Lower leg skin (tissue), 4 donors: ENCODE data around the gene OSBPL7. TPM values are rescaled to one million over a fixed set of nuclear protein-coding genes. Genes with fewer than 3 reads are reported as not detected.

Experiments
- DNase-seq, 2 donors: peaks; one replicate each; pipeline ENCODE4 v3.0.0-alpha.2; 2019; ENCODE audit warnings: low spot score in 2 of 2
- H3K4me3 ChIP-seq: fragments of 200-600 bp; sonication (generic); 2 replicates; pipeline ENCODE4 v1.5.1; 2017; ENCODE audit warnings: mild to moderate bottlenecking, low read depth; ENCODE audit not compliant: poor library complexity, severe bottlenecking
- CTCF ChIP-seq, 3 donors: fragments of 450-650 bp; IDR thresholded peaks; one replicate each; pipeline ENCODE4 v1.5.1; 2016; ENCODE audit warnings: antibody characterized with exemption in 3 of 3, mild to moderate bottlenecking in 3 of 3, moderate library complexity in 2 of 3
- POLR2A ChIP-seq, 2 donors: fragments of 450-650 bp; IDR thresholded peaks; one replicate each; pipeline ENCODE4 v1.6.1; 2016 to 2017; ENCODE audit warnings: antibody characterized with exemption in 2 of 2, mild to moderate bottlenecking in 1 of 2, moderate library complexity in 1 of 2
- WGBS, 2 donors: methylation state at CpG; one replicate each; pipeline ENCODE4 v1.1.5; 2018; 5-methylcytosine and 5-hydroxymethylcytosine counted together
- intact Hi-C: fragments of 100-400 bp; cut with DNase I; formaldehyde crosslinking; loops from one replicate; pipeline ENCODE4 v1.15.0; 2023; ENCODE audit warnings: low total_unique reads
- total RNA-seq, 4 donors: library from RNA; depleted of rRNA; stranded (reverse); fragments of >200 nt; gene quantifications; one replicate each; pipeline ENCODE4 v1.1.0, GENCODE V29; 2016

OSBPL7 gene
- total RNA-seq, 4 donors from 2014 or later: 1.1 to 8.4 (median 1.8) TPM

GRCh38 chr17:47818002-47818695, 3.4 kb downstream of the OSBPL7 start:
- no peak overlapping the region for H3K4me3 ChIP-seq
- 84 to 88% methylated on average over 9 to 10 of the region's 11 CpGs for WGBS, 2 donors
- DNase-seq: no peak
- no peak for TF ChIP-seq POLR2A (IDR thresholded peaks at IDR 0.05)
- no peak for TF ChIP-seq CTCF (IDR thresholded peaks at IDR 0.05)
- intact Hi-C loops: no loop called here

DNA sequence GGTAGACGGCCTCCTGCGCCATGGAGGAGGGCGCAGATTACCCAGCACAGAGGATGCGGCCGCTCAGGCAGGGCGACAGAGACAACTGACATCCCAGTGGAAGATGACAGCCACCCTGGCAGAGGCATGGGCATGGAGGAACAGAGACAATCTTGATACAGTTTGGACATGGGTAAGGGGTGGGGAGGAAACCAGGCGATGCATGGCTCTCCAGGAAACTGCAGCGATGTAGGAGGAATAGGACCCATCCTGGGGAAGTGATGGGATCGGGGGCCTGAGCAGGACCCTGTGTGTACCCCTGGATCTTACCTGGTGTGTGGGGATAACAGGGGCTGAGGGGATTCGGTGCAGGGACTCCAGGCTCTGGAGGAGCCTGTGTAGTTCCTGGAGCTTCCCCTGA, 4.6 kb downstream of the OSBPL7 start:
- no peak overlapping the region for H3K4me3 ChIP-seq
- intact Hi-C loops: no loop called here
- DNase-seq: no peak
- TF ChIP-seq POLR2A (IDR thresholded peaks at IDR 0.05) (no peak), CTCF (IDR thresholded peaks at IDR 0.05) (no peak)
- 89 to 96% methylated on average over 10 of the region's 10 CpGs for WGBS, 2 donors

GRCh38 chr17:47816111-47816735, 5.4 kb downstream of the OSBPL7 start:
- 93 to 94% methylated on average over 17 to 21 of the region's 21 CpGs for WGBS, 2 donors
- no peak for DNase-seq
- no peak for TF ChIP-seq POLR2A (IDR thresholded peaks at IDR 0.05)
- TF ChIP-seq CTCF (IDR thresholded peaks at IDR 0.05): no peak
- H3K4me3 ChIP-seq: no peak overlapping the region
- intact Hi-C loops: no loop called here

DNA sequence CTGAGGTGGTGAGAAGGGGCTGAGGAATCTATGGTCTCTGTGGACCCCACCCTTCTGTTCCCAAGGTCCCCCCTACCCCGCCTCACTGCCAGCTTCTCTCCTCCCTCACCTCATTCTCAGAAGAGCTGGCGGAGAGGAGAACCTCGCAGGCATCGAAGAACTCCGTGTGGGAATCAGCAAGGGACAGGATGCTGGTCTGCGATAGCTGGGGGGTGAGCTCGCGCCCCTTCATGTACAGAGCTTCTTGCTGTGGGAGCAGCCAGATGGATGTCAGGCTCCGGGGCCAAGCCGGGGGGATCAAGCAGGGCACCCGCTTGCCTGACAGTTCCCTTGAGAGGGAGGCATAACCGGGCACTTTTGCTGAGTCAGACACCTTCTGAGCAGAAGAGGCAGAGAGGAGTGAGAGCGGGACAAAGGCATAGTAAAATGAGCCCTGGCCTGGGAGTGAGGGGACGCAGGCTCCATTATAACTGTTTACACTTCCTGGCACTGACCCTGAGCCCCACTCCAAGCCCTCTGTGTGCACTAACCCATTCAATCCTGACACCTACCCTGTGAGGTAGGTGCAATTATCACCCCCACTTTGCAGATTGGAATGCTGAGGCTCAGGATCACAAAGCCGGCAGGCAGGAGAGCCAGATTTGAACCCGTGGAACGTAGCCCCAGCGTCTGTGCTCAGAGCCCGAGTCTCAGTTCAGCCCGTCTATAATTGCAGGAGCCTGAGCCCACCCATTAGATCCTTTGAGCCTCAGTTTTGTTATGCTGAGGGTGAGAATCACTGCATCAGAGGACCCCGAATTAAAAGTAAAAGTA, 6.3 kb downstream of the OSBPL7 start:
- no peak for TF ChIP-seq POLR2A (IDR thresholded peaks at IDR 0.05)
- TF ChIP-seq CTCF (IDR thresholded peaks at IDR 0.05): no peak
- intact Hi-C loops: no loop called here
- WGBS, 2 donors: 92 to 94% methylated on average over 21 of the region's 21 CpGs
- no peak overlapping the region for H3K4me3 ChIP-seq
- no peak for DNase-seq

DNA sequence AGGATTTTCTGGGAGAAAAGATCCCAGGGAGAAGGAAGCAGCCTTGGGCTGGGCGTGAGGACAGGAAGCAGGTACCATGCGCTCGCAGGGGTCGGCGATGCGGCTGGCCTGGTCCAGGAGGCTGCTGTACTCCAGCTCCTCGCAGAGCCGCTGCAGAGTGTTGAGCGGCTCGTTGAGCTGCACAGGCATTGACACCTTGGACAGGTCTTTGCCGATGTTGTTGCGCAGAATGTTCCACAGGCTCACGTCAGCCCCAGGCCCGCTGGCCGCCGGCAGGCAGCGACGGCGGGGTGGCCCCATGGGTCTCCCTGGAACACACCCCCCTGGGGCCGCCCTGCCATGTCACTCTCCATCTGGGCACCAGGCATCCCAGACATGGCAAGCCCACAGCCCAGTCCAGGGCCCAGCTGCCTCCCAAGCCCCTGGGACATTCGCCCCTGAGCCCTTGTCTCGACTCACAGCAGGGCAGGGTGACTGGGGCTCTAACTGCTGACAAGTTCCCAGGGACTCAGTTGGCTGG, 8.0 kb downstream of the OSBPL7 start:
- no peak overlapping the region for H3K4me3 ChIP-seq
- DNase-seq: peak in 1 of 2 donors; percentile 78
- intact Hi-C loops: no loop called here
- TF ChIP-seq CTCF (IDR thresholded peaks at IDR 0.05) (no peak), POLR2A (IDR thresholded peaks at IDR 0.05) (no peak)
- 93 to 95% methylated on average over 18 to 22 of the region's 22 CpGs for WGBS, 2 donors
